Activated T-cell treated with anti-CD3 and anti-CD28 coated beads, Interleukin-2, amount 50 U/mL, for 1 hour (primary cell): ENCODE measurements around the gene RNF31.
"Not testable (repeated sequence)": the region's sequence is repeated elsewhere in the genome, so short reads cannot be mapped to it uniquely, and the experiment has no call there.

ENCODE experiments used
- DNase-seq: peaks from one replicate; pipeline ENCODE4 v3.0.0-alpha.2; 2020

The RNF31 gene

DNA sequence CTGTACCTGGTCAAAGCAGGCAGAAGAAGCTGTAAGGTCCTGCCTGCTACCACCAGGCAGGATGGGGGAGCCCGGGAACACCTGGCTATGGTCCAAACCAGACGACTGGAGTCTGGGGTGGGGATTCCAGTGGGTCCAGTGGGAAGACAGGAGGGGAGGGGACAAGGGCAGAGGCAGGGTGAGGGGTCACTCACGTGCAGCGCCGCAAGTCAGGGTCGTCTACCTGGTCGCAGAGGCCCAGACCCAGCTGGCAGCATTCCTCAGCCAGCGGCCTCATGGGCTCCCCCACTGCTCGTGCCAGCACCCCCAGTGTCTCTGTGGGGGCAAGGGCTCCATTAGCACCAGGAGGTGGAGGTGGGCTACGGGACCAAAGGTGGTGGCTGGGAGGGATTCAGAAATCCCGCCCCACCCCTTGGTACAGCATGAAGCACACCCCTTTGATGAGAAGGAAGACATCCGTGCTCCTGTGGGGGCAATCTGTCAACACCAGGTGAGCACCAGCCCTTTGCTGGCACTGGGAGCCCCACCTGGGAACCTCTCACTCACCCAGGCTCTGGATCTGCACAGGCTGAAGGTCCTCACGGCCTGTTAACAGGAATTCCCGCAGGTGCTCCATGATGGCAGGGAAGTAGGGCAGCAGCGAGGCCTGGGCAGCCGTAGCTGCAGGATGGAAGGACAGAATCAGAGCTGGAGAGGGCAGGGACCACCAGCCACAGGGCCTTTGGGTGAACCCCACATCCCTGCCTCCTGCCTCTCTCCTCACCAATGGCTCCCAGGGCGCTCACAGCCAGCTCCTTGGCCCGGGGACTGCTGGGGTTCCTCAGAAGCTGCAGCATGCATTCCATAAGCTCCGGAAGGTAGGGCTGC, 37.0 kb downstream of the RNF31 start:
- DNase-seq: no peak

DNA sequence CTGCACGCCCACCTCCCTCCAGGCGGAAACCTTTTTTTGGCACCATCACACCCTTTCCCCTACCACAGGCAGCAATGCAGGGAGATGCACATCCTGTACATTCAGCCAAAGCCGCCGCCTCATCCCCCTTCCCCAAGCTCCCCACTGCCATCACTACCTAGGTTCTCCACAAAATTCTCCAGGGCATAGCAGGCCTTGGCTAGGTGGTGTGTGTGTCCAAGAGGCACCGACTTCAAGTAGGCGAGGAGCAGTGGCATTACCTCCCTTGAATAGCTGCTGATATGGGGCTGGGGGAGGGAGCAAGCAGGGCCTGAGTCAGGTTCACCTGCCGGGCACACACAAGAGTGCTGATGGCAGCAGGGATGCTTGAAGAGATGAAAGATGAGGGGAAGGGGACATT, 37.7 kb downstream of the RNF31 start:
- DNase-seq: no peak

GRCh38 chr14:24185741-24186140, 38.4 kb downstream of the RNF31 start:
- no peak for DNase-seq

DNA sequence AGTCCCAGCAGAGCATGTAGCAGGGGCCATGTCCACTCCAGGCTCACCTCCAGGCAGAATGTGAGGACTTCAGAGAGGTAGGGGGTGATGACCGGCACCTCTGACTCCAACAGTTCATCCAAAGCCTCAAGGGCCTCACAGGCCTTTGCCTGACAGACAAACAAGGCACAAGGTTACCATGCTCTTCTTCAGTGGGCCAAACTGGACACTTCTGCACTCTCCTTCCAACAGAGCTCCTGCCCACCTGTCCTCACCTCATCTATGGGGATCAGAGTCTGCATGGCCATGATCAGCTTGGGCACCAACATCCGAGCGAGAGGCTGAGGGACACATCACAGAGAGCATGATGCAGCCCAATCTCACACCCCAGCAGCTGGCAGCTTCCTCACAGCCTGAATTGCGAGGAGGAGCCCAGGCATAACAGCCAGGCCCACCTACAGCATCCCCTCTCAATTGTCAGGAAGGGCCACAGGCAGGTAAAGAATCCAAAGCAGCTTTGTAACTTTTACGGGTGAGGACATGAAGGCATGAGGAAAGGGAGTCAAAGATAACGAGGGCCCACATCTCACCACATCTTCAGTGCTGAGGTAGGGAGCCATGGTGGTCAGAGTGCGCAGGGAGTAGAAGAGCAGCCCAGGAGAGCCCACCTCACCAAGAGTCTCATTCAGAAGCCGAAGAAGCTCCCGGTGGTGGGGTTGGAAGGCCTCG, 39.7 kb downstream of the RNF31 start:
- DNase-seq: no peak

- no peak for DNase-seq
These were observed 40.2 kb downstream of the RNF31 start for GRCh38 chr14:24187539-24187915.

DNA sequence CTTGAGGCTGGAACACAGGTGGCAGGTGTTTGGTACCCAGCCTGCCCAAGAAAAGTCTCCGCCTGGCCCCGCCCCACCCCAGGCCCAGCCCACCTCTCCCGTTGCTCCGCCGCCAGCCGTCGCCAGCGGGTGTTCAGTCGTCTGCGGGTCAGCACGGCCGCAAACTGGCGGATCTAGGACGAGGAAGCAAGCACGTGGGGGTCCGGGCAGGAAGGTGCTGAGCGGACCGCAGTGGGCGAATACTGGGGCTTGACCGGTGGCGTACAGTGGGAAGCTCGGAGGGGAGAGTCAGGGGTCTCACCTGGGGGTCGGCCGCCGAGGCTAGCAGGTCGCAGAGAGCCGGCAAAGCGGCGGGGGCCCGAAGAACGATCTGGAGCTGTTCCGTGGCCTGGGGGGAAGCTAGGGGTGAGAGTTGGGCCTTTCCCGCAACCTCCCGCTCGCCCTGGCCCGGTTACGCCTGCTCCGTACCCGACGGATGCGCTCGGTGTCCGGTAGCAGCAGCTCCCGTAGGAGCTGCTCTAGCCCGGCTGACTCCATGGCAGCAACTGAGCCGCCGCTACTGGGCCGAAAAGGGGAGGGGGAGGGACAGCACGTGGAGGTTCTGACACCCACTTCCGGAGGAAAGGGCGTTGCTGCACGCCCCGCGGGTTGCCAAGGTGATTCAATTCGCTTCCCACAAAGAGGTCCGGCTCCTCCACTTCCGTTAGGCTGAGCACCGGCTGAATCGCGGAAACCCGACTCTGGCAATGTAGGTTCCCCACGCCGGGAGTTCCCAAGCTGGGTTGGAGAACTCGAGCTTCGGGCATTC, 41.2 kb downstream of the RNF31 start, which contains the start of gene IPO4:
TSS of gene IPO4 (minus strand) at position 566 of the 808 bp plus-strand sequence. CDS start at position 537, 29 bp downstream.
- peak; percentile 89 for DNase-seq

DNA sequence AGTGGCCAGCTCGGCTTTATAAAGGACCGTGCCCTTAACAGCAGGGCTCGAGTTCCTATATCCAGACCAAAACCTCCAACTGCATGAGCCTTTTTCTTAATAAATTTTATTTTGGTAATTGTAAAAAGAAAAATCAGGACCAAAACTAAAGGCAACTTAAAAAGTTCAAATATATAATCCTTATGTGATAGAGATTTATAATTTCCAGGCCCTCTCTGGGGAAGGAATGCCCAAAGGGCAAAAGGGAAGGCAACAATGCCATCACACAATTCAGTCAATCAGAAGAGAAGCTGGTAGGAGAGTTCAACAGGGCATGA, 41.7 kb downstream of the RNF31 start:
- DNase-seq: no peak

DNA sequence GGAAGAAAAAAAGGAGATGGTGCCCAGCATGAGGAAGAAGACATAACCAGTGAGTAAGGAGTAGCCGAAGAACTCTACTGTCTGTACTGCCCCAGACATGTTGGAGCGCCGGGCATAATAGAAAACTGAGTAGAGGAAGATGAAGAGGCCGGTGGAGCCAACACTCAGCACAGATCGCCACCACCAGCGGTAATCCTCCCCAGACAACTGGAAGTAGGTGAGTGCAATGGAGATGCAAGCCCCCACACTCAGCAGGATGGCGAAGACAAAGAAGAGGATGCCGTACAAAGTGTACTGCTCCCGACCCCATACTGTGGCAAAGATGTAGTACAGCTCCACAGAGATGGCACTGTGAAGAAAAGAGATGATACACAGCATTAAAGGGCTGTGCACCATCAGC, 42.2 kb downstream of the RNF31 start:
- DNase-seq: no peak

DNA sequence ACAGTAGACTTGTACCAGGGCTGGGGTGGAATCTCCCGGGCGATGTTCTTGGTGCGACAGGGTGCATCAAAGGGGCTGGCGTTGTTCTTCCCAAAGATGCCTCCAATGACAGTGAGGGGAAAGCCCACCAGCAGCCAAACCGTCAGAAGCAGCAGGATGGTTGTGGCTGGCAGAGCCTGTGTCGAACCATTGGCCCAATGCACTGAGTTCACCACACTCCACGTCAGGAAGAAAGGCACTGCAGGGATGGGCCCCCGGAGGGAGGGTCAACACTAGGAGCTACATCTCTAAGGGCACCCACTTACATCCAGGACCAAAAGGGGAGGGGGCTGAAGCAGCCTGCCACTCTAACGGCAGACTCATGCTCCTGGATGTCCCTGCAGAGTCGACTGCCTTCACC, 43.1 kb downstream of the RNF31 start:
- DNase-seq: no peak

DNA sequence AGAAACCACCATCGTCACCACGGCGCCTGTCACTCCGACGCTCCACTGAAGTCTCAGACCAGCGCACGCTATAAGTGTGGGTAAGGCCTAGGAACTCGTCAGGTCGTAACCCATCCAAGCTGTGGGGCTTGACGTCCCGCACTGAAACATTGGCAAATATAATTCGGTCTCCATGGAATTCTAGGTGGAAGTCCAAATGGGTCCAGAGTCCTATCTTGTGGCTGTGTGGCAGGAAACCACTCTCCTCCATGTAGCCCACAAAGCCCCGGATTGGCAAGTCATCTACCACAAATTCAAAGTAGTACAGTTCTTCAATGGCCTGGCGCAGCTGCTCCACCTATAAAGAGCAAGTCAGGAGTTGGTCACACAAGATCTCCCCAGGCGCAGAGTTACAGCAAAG, 45.6 kb downstream of the RNF31 start:
- no peak for DNase-seq

GRCh38 chr14:24194186-24194872, 47.0 kb downstream of the RNF31 start:
- no peak for DNase-seq

DNA sequence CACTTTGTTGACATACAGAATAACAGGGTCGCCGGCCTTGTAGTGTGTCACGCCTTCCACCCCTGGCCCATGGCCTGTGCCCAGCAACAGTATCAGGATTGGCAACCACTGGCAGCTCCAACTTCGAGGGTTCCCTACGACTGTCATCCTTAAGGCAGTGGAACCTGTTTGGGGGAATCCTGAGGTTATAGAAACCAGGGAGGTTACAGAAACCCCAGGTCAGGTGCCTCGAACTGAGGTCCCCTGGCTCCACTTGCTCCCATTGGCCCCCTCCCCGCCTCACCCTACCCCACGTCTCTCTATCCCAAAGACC, 47.5 kb downstream of the RNF31 start:
- DNase-seq: no peak

GRCh38 chr14:24195186-24196070, 48.1 kb downstream of the RNF31 start, which contains the start of gene TM9SF1:
Gene TM9SF1 (minus strand): TSS chr14:24195441. CDS start chr14:24195019, 422 bp downstream.
- peak; percentile 91 for DNase-seq

GRCh38 chr14:24196071-24197055, 49.1 kb downstream of the RNF31 start:
- DNase-seq: no peak

- DNase-seq: no peak
These were observed 49.8 kb downstream of the RNF31 start for GRCh38 chr14:24197056-24197450.

DNA sequence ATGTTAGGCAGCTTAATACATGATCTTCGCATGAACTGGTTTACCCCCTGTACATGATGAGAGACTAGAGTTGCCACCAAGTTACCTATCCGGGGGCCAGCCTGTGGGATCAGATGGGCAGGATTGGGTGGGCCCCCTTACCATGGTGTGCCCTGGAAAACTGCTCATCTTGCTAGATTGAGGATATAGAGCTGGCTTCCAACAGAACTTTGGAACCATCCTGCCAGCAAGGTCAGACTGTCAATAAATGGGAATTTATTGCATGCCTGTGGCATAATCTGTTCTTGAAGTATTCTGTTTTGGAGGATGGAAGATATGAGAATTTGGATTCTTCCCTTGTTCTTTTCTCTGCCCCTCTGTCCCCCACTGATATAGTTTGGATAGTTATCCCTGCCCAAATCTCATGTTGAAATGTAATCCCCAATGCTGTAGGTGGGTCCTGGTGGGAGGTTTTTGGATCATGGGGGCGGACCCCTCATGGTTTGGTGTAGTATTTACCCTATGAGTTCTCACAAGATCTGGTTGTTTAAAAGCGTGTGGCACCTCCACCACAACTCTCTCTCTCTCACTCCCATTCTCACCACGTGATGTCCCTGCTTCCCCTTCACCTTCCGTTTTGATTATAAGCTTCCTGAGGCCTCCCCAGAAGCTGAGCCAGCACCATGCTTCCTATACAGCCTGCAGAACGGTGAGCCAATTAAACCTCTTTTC, 51.7 kb downstream of the RNF31 start:
- DNase-seq: no peak

DNA sequence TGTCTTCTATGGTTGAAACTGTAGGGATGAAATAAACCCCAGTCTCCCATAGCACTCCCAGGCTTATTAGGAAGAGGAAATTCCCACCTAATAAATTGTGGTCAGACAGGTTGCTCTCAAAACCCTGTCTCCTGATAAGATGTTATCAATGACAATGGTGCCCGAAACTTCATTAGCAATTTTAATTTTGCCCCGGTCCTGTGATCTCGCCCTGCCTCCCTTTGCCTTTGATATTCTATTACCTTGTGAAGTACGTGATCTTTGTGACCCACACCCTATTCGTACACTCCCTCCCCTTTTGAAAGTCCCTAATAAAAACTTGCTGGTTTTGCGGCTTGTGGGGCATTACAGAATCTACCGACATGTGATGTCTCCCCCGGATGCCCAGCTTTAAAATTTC, 55.2 kb downstream of the RNF31 start:
- DNase-seq: not testable (repeated sequence)

DNA sequence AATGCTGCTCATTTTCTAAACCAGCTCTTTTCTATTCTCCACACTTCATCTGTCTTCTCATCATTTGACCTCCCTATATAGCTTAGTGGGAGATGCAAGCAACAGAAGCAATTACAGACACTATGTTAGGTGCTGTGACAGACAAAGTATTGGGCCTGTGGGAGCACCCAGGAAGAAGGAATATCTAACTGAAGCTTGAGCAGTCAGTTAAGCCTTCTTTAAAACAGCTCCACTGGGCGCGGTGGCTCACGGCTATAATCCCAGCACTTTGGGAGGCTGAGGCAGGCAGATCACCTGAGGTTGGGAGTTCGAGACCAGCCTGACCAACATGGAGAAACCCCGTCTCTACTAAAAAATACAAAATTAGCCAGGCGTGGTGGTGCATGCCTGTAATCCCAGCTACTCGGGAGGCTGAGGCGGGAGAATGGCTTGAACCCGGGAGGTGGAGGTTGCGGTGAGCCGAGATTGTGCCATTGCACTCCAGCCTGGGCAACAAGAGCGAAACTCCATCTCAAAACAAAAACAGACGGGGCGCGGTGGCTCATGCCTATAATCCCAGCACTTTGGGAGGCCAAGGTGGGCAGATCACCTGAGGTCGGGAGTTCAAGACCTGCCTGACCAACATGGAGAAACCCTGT, 56.1 kb downstream of the RNF31 start:
- not testable (repeated sequence) for DNase-seq
